ENCODE data around the gene CLTRN.

CLTRN gene

GRCh38 chrX:15579778-15580747 is 84.5 kb downstream of the CLTRN start:
- no peaks in the 10 kb centered on the region for H3K36me3 Mint-ChIP-seq (ENCODE audit: low read depth)
- no peak for TF ChIP-seq CTCF (IDR thresholded peaks at IDR 0.05)
- H3K27me3 Mint-ChIP-seq (ENCODE audit: low read depth, poor library complexity), result peaks cover 3% of the 10 kb centered on the region
- no peak overlapping the region for H3K27ac Mint-ChIP-seq
- H3K4me1 Mint-ChIP-seq, result peaks cover 6% of the 10 kb centered on the region
- no peaks in the 10 kb centered on the region for H3K9me3 Mint-ChIP-seq
- no peak overlapping the region for H3K4me3 Mint-ChIP-seq
- no peak for DNase-seq

Measured in nephron progenitor cell (in vitro differentiated cells).